ENCODE measurements around the gene RARS2. TPM values are rescaled to one million over a fixed set of nuclear protein-coding genes. Genes with fewer than 3 reads are reported as not detected.

Gene RARS2
- total and polyA plus RNA-seq, 2 experiments from 2014 or later = 53.2 to 75.0 TPM

DNA sequence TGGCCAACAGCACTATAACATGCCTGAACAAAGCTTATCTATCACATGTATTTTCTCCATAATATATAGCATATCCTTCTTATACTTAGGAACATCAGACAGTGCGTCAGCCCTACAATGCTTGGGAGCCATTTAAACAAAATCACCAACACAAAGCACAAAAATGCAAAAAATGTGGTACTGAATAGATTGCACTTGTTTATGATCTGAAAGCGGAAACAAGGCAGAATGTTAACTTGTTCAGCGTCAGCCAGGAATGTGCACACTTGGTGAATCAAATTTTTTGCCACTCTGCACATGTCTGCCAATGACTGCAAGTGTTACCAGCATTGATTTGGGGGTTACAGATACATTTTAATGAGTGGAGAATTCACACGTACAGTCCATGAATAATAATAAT lies 102.2 kb downstream of the RARS2 start:
- Histone ChIP-seq H3K79me2 (no peaks in the 10 kb centered on the region), H3K9me3 (ENCODE audit: low read depth) (no peaks in the 10 kb centered on the region), H2AFZ (no peak overlapping the region), H3K27ac (no peak overlapping the region), H3K4me1 (ENCODE audit: insufficient read depth) (no peaks in the 10 kb centered on the region), H3K27me3 (no peaks in the 10 kb centered on the region), H3K4me3 (no peak overlapping the region), H3K36me3 (replicated peaks; ENCODE audit: insufficient read depth, low read depth) (no peaks in the 10 kb centered on the region), H3K4me2 (no peak overlapping the region), H4K20me1 (ENCODE audit: insufficient read depth, poor library complexity, severe bottlenecking) (no peaks in the 10 kb centered on the region), H3K9me2 (replicated peaks; ENCODE audit: insufficient read depth) (no peaks in the 10 kb centered on the region)
- no peak for DNase-seq (ENCODE audit: low spot score)
- WGBS (ENCODE audit: low lambda C conversion rate, missing lambda C conversion rate) = 85% methylated on average over 4 of the region's 4 CpGs
- TF ChIP-seq, protein P1, sequence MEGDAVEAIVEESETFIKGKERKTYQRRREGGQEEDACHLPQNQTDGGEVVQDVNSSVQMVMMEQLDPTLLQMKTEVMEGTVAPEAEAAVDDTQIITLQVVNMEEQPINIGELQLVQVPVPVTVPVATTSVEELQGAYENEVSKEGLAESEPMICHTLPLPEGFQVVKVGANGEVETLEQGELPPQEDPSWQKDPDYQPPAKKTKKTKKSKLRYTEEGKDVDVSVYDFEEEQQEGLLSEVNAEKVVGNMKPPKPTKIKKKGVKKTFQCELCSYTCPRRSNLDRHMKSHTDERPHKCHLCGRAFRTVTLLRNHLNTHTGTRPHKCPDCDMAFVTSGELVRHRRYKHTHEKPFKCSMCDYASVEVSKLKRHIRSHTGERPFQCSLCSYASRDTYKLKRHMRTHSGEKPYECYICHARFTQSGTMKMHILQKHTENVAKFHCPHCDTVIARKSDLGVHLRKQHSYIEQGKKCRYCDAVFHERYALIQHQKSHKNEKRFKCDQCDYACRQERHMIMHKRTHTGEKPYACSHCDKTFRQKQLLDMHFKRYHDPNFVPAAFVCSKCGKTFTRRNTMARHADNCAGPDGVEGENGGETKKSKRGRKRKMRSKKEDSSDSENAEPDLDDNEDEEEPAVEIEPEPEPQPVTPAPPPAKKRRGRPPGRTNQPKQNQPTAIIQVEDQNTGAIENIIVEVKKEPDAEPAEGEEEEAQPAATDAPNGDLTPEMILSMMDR (IDR thresholded peaks at IDR 0.05; ENCODE audit: poor library complexity) = no peak
- TF ChIP-seq EZH2phosphoT487 (IDR thresholded peaks at IDR 0.05; ENCODE audit: low read depth, severe bottlenecking, unreplicated experiment) (no peak), EZH2 (IDR thresholded peaks at IDR 0.05; ENCODE audit: borderline replicate concordance) (no peak)

DNA sequence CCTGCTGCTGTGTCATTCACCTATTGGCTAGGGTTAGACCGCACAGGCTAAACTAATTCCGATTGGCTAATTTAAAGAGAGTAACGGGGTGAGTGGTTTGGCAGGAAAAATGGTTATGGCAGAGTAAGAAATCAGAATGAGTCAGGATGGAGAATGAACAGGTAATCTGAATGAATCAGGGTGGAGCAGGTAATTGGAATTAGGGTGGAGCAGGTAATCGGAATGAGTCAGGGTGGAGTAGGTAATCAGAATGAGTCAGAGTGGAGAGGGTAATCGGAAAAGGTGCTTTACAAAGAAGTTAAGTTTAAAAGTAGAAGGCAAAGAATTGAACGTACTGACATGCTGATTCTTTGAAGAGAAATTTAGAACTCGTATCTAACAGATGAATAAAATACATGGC lies 105.3 kb downstream of the RARS2 start:
- Histone ChIP-seq H3K36me3 (replicated peaks; ENCODE audit: insufficient read depth, low read depth) (no peaks in the 10 kb centered on the region), H3K9me2 (replicated peaks; ENCODE audit: insufficient read depth) (no peaks in the 10 kb centered on the region), H3K27me3 (no peaks in the 10 kb centered on the region), H3K4me2 (peak overlapping the region; percentile 45), H2AFZ (no peak overlapping the region), H3K4me1 (ENCODE audit: insufficient read depth) (peaks cover 2% of the 10 kb centered on the region), H3K27ac (peak overlapping the region; percentile 84), H3K4me3 (no peak overlapping the region), H3K9me3 (ENCODE audit: low read depth) (no peaks in the 10 kb centered on the region), H3K79me2 (no peaks in the 10 kb centered on the region), H4K20me1 (ENCODE audit: insufficient read depth, poor library complexity, severe bottlenecking) (no peaks in the 10 kb centered on the region)
- TF ChIP-seq, protein P1 (IDR thresholded peaks at IDR 0.05; ENCODE audit: poor library complexity) = no peak
- no peak for TF ChIP-seq EZH2 (IDR thresholded peaks at IDR 0.05; ENCODE audit: borderline replicate concordance)
- WGBS (ENCODE audit: low lambda C conversion rate, missing lambda C conversion rate) = 87% methylated on average over 7 of the region's 7 CpGs
- DNase-seq (ENCODE audit: low spot score) = no peak

DNA sequence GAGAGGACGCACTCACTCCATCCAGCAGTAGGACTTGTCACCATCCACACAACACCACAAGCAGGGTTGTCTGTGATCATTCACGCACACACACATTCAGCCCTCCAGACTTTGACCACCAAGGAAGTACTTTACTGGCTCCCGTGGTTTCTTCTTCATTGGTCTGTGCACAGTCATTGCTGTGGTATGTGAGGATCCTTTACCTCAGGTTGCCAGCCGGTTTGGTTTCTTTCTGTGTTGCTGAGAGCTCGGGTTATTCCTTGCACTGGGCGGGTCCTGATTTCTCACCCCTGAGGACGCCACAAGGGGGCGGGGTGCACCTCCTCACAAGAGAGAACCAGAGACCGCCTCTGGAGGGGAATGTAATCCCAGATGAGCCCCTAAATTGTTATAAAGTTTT lies 105.9 kb downstream of the RARS2 start:
- H4K20me1 ChIP-seq (ENCODE audit: insufficient read depth, poor library complexity, severe bottlenecking) = no peaks in the 10 kb centered on the region
- DNase-seq (ENCODE audit: low spot score) = peak; percentile 83
- whole genome bisulfite sequencing (ENCODE audit: low lambda C conversion rate, missing lambda C conversion rate) = 53% methylated on average over 9 of the region's 9 CpGs
- peaks cover 2% of the 10 kb centered on the region for H3K4me1 ChIP-seq (ENCODE audit: insufficient read depth)
- no peak overlapping the region for H2AFZ ChIP-seq
- no peaks in the 10 kb centered on the region for H3K79me2 ChIP-seq
- no peaks in the 10 kb centered on the region for H3K9me3 ChIP-seq (ENCODE audit: low read depth)
- no peak overlapping the region for H3K4me3 ChIP-seq
- H3K27ac ChIP-seq = peak overlapping the region; percentile 87
- H3K27me3 ChIP-seq = no peaks in the 10 kb centered on the region
- H3K4me2 ChIP-seq = peak overlapping the region; percentile 48
- H3K36me3 ChIP-seq (replicated peaks; ENCODE audit: insufficient read depth, low read depth) = no peaks in the 10 kb centered on the region
- TF ChIP-seq EZH2 (IDR thresholded peaks at IDR 0.05; ENCODE audit: borderline replicate concordance) = no peak
- no peak for TF ChIP-seq EZH2phosphoT487 (IDR thresholded peaks at IDR 0.05; ENCODE audit: low read depth, severe bottlenecking, unreplicated experiment)
- TF ChIP-seq, protein P1 (IDR thresholded peaks at IDR 0.05; ENCODE audit: poor library complexity) = peak; percentile 51
- no peaks in the 10 kb centered on the region for H3K9me2 ChIP-seq (replicated peaks; ENCODE audit: insufficient read depth)

DNA sequence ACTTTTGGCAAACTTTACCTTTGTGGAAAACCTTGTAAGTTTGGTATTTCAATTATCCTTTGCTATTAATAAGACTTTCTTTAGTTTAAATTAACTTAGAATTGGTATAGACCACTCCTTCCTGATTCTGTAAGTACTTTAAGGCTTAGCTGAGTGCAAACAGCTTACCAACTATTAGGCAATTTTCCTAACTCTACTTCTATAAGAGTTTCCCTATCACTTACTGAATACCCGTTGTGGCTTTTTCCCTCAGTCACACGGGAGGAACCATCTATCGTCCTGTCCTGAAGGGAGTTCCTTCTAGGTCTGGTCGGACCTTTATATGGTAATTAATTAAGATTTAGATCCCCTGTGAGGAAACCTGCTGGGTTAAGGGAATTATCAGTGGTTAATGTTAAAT lies 107.4 kb downstream of the RARS2 start:
- no peaks in the 10 kb centered on the region for H3K36me3 ChIP-seq (replicated peaks; ENCODE audit: insufficient read depth, low read depth)
- H3K79me2 ChIP-seq = peaks cover 3% of the 10 kb centered on the region
- 64% methylated on average over 4 of the region's 4 CpGs for WGBS (ENCODE audit: low lambda C conversion rate, missing lambda C conversion rate)
- no peaks in the 10 kb centered on the region for H4K20me1 ChIP-seq (ENCODE audit: insufficient read depth, poor library complexity, severe bottlenecking)
- no peak overlapping the region for H2AFZ ChIP-seq
- H3K4me3 ChIP-seq = no peak overlapping the region
- H3K9me2 ChIP-seq (replicated peaks; ENCODE audit: insufficient read depth) = no peaks in the 10 kb centered on the region
- H3K4me1 ChIP-seq (ENCODE audit: insufficient read depth) = peaks cover 2% of the 10 kb centered on the region
- DNase-seq (ENCODE audit: low spot score) = no peak
- H3K4me2 ChIP-seq = no peak overlapping the region
- peak overlapping the region; percentile 87 for H3K27ac ChIP-seq
- TF ChIP-seq EZH2phosphoT487 (IDR thresholded peaks at IDR 0.05; ENCODE audit: low read depth, severe bottlenecking, unreplicated experiment) (no peak), EZH2 (IDR thresholded peaks at IDR 0.05; ENCODE audit: borderline replicate concordance) (no peak)
- TF ChIP-seq, protein P1 (IDR thresholded peaks at IDR 0.05; ENCODE audit: poor library complexity) = no peak
- H3K27me3 ChIP-seq = no peaks in the 10 kb centered on the region
- no peaks in the 10 kb centered on the region for H3K9me3 ChIP-seq (ENCODE audit: low read depth)
